GM12874 (cell line): ENCODE measurements around the gene HDHD3.

Source experiments
- CTCF ChIP-seq: IDR thresholded peaks from 2 replicates; pipeline ENCODE4 v1.5.1; 2011; ENCODE audit warnings: low read depth, mild to moderate bottlenecking, control low read depth, low read length, moderate library complexity; ENCODE audit not compliant: insufficient read depth

The HDHD3 gene

GRCh38 chr9:113409481-113409880, 32.7 kb upstream of the HDHD3 start:
- TF ChIP-seq CTCF = no peak

- peak; percentile 79 for TF ChIP-seq CTCF
These were observed 30.2 kb upstream of the HDHD3 start for GRCh38 chr9:113406873-113407511.

- TF ChIP-seq CTCF = no peak
These were observed 26.9 kb upstream of the HDHD3 start for GRCh38 chr9:113403646-113404045.

- TF ChIP-seq CTCF = peak; percentile 96
These were observed 24.4 kb upstream of the HDHD3 start, which contains the start of gene ALAD for GRCh38 chr9:113401027-113401792. ALAD (minus strand) TSS chr9:113401284; CDS start chr9:113393559, 7,725 bp downstream.

GRCh38 chr9:113399646-113400200, 22.9 kb upstream of the HDHD3 start:
- TF ChIP-seq CTCF = no peak

GRCh38 chr9:113398796-113399195, 22.0 kb upstream of the HDHD3 start:
- TF ChIP-seq CTCF = no peak

GRCh38 chr9:113397203-113397631, 20.4 kb upstream of the HDHD3 start:
- no peak for TF ChIP-seq CTCF
